BLaER1 treated with 17β-estradiol and CSF1 and Interleukin-3, amounts not matched to agents 10 nM and 100 nM (cell line): Measurements from ENCODE around the gene TUBB4A.

Source experiments
- H3K27ac ChIP-seq, 11 experiments: shearing (Covaris generic); formaldehyde crosslinking; 2 replicates each; pipeline ENCODE4 v1.8.1; 2022
- H3K27me3 ChIP-seq, 11 experiments: shearing (Covaris generic); formaldehyde crosslinking; 2 replicates each; pipeline ENCODE4 v1.8.1; 2022
- H3K36me3 ChIP-seq, 11 experiments: shearing (Covaris generic); formaldehyde crosslinking; 2 replicates each; pipeline ENCODE4 v1.8.1; 2022
- H3K4me1 ChIP-seq, 10 experiments: shearing (Covaris generic); formaldehyde crosslinking; 2 replicates each; pipeline ENCODE4 v1.8.1; 2022
- H3K4me2 ChIP-seq, 11 experiments: shearing (Covaris generic); formaldehyde crosslinking; 2 replicates each; pipeline ENCODE4 v1.8.1; 2022
- H3K4me3 ChIP-seq, 10 experiments: shearing (Covaris generic); formaldehyde crosslinking; 2 replicates each; pipeline ENCODE4 v1.8.1; 2022
- H3K9ac ChIP-seq, 11 experiments: shearing (Covaris generic); formaldehyde crosslinking; 2 replicates each; pipeline ENCODE4 v1.8.1; 2022
- H3K9me3 ChIP-seq, 11 experiments: shearing (Covaris generic); formaldehyde crosslinking; replicated peaks in 1 of 11; 2 replicates each; pipeline ENCODE4 v1.8.1; 2022
- H4K20me1 ChIP-seq, 11 experiments: shearing (Covaris generic); formaldehyde crosslinking; 2 replicates each; pipeline ENCODE4 v1.8.1; 2022
- Cebpa-rat ChIP-seq, 11 experiments: shearing (Covaris generic); IDR thresholded peaks; 2 replicates each; pipeline ENCODE4 v1.8.1; 2022

TUBB4A gene

DNA sequence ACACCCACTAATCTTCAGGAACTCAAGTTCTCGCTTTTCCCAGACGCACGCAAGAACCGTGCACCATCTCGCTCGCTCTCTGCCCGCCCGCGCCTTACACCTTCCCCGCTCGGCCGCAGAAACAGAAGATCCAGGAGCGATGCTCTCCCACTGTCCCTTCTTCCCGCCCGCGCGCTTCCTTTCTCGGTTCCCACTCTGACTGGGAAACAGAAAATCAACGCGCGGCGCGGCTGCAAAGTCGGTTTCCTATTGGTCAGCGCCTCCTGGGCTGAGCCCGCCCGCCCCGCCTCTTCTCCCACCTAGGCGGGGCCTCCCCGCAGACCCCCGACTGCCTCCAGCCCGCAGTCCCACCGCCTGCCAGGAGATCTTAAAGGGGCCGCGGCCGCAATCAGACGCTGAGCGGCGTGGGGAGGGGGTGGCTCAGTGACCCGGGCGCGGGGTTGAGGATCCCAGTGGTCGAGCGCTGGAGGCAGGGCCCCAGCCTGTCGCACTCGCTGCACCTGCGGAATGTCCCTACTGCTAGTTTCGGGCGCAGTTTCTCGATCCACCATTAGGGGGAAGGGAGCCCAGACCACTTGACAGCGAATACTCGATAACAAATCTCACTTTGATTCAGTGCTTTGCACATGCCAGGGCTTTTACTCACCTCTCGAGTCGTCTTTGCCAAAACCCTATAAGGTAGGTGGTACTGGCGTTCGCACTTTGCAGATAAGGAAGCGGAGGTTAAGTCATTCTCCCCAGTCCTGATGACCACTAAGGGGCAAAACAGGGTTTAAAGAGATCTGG is 41.8 kb downstream of the TUBB4A start:
- Histone ChIP-seq H3K4me3 (peak overlapping the region; percentile 73 to 92 (median 82)), H3K4me2 (peak overlapping the region; percentile 88 to 99 (median 96)), H3K36me3 (peaks cover 10 to 25% (median 16%) of the 10 kb centered on the region in 11 experiments), H3K27me3 (no peaks in the 10 kb centered on the region; a peak in 1 of 22 replicates), H3K27ac (peak overlapping the region in 9 of 11 experiments; percentile 56 to 79 (median 70); a peak in 18 of 22 replicates), H3K4me1 (peaks cover 15 to 27% (median 26%) of the 10 kb centered on the region in 10 experiments), H3K9me3 (peaks cover under 1 to 12% (median 10%) of the 10 kb centered on the region in 11 experiments; a peak in 16 of 22 replicates), H4K20me1 (peaks cover 0 to 4% (median 0%) of the 10 kb centered on the region in 11 experiments; a peak in 1 of 22 replicates), H3K9ac (peak overlapping the region; percentile 73 to 86 (median 82))
- TF ChIP-seq Cebpa-rat (IDR thresholded peaks at IDR 0.05): no peak

DNA sequence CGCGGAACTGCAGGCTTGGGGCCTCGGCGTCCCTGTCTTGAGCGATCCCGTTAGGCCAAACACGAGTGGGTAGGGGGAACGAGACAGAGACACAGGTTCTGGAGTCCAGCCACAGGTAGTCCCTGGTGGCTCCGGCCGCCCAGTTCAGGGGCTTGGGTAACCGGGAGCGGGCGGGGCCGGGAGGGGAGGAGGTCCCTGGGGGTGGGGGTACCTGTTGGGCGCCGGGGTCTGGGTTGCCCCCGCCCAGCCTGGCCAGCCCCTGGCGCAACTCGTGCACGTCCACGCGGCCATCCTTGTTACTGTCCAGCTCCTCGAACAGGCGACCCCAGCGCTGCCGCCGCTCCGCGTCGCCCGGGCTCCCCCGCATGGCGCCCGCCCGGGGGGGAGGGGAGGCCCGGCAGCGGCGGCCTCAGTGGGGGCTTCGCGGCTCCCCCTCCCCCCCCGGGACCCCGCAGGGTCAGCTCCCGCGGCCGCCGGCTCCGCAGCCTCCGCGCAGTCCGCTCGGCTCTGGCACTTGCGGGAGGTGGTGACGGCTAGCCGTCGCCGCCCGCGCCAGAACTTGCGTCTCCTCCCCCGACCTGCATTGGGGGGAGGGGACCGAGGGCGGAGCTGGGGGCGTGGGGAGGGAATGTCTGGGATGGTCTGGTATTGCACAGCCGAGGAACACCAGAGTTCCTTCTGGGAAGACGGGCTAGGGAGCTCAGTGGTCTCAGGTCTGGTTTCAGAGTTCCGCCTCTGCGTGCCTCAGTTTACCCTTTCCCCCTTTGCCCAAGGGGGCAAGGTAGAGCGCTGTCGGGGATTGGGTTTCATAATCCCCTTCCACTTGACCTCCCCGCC is 42.6 kb downstream of the TUBB4A start, which contains the start of gene SLC25A23:
SLC25A23 (minus strand) TSS at position 531 of the 837 bp plus-strand sequence; CDS start at position 367, 164 bp downstream.
- H3K9ac ChIP-seq: peak within 1 kb of the TSS; percentile 73 to 86 (median 82)
- peak within 1 kb of the TSS; percentile 88 to 99 (median 96) for H3K4me2 ChIP-seq
- H3K9me3 ChIP-seq: peaks cover 8 to 20% (median 18%) of the 10 kb centered on the region in 11 experiments
- H3K27me3 ChIP-seq: no peaks in the 10 kb centered on the region; a peak in 1 of 22 replicates
- peak within 1 kb of the TSS; percentile 73 to 92 (median 82) for H3K4me3 ChIP-seq
- peak within 1 kb of the TSS; percentile 48 to 79 (median 66); a peak in 21 of 22 replicates for H3K27ac ChIP-seq
- TF ChIP-seq Cebpa-rat (IDR thresholded peaks at IDR 0.05): no peak
- peaks cover 15 to 27% (median 26%) of the 10 kb centered on the region in 10 experiments for H3K4me1 ChIP-seq
- peaks cover 0 to 4% (median 0%) of the 10 kb centered on the region in 11 experiments; a peak in 1 of 22 replicates for H4K20me1 ChIP-seq
- H3K36me3 ChIP-seq: peaks cover 18 to 33% (median 25%) of the 10 kb centered on the region in 11 experiments

GRCh38 chr19:6458695-6459261 is 43.3 kb downstream of the TUBB4A start:
- Histone ChIP-seq H3K27me3 (no peaks in the 10 kb centered on the region; a peak in 1 of 22 replicates), H4K20me1 (peaks cover 0 to 4% (median 0%) of the 10 kb centered on the region in 11 experiments; a peak in 1 of 22 replicates), H3K4me1 (peaks cover 15 to 27% (median 26%) of the 10 kb centered on the region in 10 experiments), H3K4me2 (peak overlapping the region; percentile 88 to 99 (median 96)), H3K27ac (peak overlapping the region in 10 of 11 experiments; percentile 56 to 79 (median 66); a peak in 20 of 22 replicates), H3K4me3 (peak overlapping the region; percentile 73 to 92 (median 82)), H3K9me3 (peaks cover 15 to 27% (median 25%) of the 10 kb centered on the region in 11 experiments), H3K36me3 (peaks cover 25 to 40% (median 32%) of the 10 kb centered on the region in 11 experiments), H3K9ac (peak overlapping the region; percentile 73 to 86 (median 82))
- TF ChIP-seq Cebpa-rat (IDR thresholded peaks at IDR 0.05): no peak

- Histone ChIP-seq H3K4me1 (peaks cover 15 to 27% (median 26%) of the 10 kb centered on the region in 10 experiments), H3K9me3 (peaks cover 18 to 30% (median 28%) of the 10 kb centered on the region in 11 experiments), H3K36me3 (peaks cover 32 to 46% (median 38%) of the 10 kb centered on the region in 11 experiments), H4K20me1 (peaks cover 0 to 4% (median 0%) of the 10 kb centered on the region in 11 experiments; a peak in 1 of 22 replicates), H3K9ac (peak overlapping the region; percentile 73 to 86 (median 82); a peak in 21 of 22 replicates), H3K4me2 (peak overlapping the region; percentile 88 to 99 (median 96)), H3K27me3 (no peaks in the 10 kb centered on the region; a peak in 1 of 22 replicates), H3K27ac (peak overlapping the region in 10 of 11 experiments; percentile 27 to 79 (median 66); a peak in 19 of 22 replicates), H3K4me3 (peak overlapping the region; percentile 73 to 92 (median 82); a peak in 19 of 20 replicates)
- TF ChIP-seq Cebpa-rat (IDR thresholded peaks at IDR 0.05): no peak
Observed at GRCh38 chr19:6457958-6458694, 44.0 kb downstream of the TUBB4A start.

- no peak overlapping the region for H3K27ac ChIP-seq
- no peak overlapping the region for H3K9ac ChIP-seq
- peaks cover 0 to 4% (median 0%) of the 10 kb centered on the region in 11 experiments; a peak in 1 of 22 replicates for H4K20me1 ChIP-seq
- TF ChIP-seq Cebpa-rat (IDR thresholded peaks at IDR 0.05): no peak
- H3K4me2 ChIP-seq: no peak overlapping the region
- no peaks in the 10 kb centered on the region; a peak in 1 of 22 replicates for H3K27me3 ChIP-seq
- H3K9me3 ChIP-seq: peaks cover 18 to 30% (median 28%) of the 10 kb centered on the region in 11 experiments
- H3K4me3 ChIP-seq: no peak overlapping the region
- peaks cover 44 to 68% (median 54%) of the 10 kb centered on the region in 11 experiments for H3K36me3 ChIP-seq
- peaks cover 15 to 27% (median 26%) of the 10 kb centered on the region in 10 experiments for H3K4me1 ChIP-seq
Observed at GRCh38 chr19:6455924-6456323, 46.2 kb downstream of the TUBB4A start.

DNA sequence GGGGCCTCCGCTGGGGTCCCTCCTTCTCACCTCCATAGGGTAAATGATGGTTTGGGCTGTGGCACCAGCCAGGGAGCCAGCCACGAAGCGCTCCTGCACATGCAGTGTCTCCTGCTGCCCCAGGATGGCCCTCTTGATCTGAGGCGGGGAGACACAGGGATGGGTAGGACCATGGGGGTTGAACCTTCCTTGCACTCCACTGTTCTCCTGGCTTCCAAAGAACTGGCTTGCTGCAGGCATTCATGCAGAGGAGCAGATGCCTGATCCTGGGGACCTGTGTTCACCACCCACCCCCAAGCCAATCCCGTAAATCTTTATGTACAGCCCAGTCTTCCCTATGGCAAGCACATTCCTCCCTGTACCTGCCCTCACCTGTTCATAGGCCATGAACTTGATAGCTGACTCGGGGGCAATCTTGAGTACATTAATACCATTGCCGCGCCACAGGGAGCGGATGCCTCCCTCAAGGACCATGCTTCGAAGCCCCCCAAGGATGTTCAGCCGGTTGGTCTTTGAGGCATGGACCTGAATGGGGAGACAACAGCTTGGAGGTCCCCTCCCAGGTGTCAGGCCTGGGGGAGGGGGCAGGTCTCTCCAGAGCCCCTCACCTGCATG is 48.1 kb downstream of the TUBB4A start:
- H3K9ac ChIP-seq: no peak overlapping the region
- peaks cover 0 to 4% (median 0%) of the 10 kb centered on the region in 11 experiments; a peak in 1 of 22 replicates for H4K20me1 ChIP-seq
- 0 out of 20 replicates have a peak overlapping the region, but pooled peaks of 1 of the 10 experiments have one; percentile 6 for H3K4me3 ChIP-seq
- peaks cover 14 to 21% (median 20%) of the 10 kb centered on the region in 10 experiments for H3K4me1 ChIP-seq
- no peak for TF ChIP-seq Cebpa-rat (IDR thresholded peaks at IDR 0.05)
- peaks cover 44 to 82% (median 62%) of the 10 kb centered on the region in 11 experiments for H3K36me3 ChIP-seq
- H3K27ac ChIP-seq: no peak overlapping the region
- H3K4me2 ChIP-seq: no peak overlapping the region
- H3K9me3 ChIP-seq: peaks cover 18 to 30% (median 28%) of the 10 kb centered on the region in 11 experiments
- H3K27me3 ChIP-seq: no peaks in the 10 kb centered on the region; a peak in 1 of 22 replicates

DNA sequence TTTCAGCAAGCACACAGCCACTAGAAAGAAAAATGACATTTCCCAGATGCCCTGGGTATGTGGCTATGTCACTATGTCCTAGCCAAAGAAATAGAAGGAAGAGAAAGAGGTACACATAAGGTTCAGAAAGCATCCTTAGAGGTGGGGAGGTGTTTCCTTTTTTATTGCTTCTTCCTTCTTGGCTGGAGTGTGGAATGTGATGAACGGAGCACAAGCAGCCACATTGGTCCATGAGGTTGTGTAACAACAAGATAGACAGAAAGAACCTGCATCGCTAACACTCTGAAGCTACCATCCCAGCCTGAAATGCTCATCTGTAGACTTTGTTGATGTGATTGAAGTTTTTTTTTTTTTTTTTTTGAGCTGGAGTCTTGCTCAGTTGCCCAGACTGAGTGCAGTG is 49.2 kb downstream of the TUBB4A start:
- H3K9me3 ChIP-seq: peaks cover 18 to 30% (median 28%) of the 10 kb centered on the region in 11 experiments
- no peak for TF ChIP-seq Cebpa-rat (IDR thresholded peaks at IDR 0.05)
- H3K36me3 ChIP-seq: peaks cover 44 to 84% (median 62%) of the 10 kb centered on the region in 11 experiments
- H3K4me1 ChIP-seq: peaks cover 2 to 10% (median 9%) of the 10 kb centered on the region in 10 experiments
- H3K27me3 ChIP-seq: no peaks in the 10 kb centered on the region
- no peak overlapping the region for H3K4me2 ChIP-seq
- no peak overlapping the region for H3K9ac ChIP-seq
- no peak overlapping the region for H3K4me3 ChIP-seq
- no peaks in the 10 kb centered on the region for H4K20me1 ChIP-seq
- no peak overlapping the region for H3K27ac ChIP-seq
